ENCODE measurements around the gene PRKCE. TPM values are rescaled to one million over a fixed set of nuclear protein-coding genes. Genes with fewer than 3 reads are reported as not detected.

The PRKCE gene
- polyA plus RNA-seq, 4 donors, result 7.9 to 9.2 (median 8.5) TPM

DNA sequence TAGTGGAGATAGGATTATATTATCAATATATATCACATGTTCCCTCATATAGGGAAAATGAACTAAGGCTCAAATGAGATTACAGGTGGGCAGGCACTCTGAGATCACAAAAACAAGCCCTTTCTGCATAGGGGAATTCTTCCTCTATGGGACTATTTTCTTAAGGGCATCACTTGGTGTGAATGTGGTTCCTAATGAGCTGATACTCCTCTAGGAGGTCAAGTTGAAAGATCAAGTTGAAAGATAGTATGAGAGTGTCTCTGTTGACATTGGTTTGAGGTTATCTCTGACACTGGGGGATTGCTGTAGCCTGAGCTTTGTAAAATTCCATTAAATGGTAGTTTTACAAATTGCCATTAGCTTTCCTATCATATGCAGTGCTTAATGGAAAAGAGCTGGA is 270.4 kb downstream of the PRKCE start:
- no peak for DNase-seq (ENCODE audit: low read depth in 4 of 4, low spot score in 2 of 4)

DNA sequence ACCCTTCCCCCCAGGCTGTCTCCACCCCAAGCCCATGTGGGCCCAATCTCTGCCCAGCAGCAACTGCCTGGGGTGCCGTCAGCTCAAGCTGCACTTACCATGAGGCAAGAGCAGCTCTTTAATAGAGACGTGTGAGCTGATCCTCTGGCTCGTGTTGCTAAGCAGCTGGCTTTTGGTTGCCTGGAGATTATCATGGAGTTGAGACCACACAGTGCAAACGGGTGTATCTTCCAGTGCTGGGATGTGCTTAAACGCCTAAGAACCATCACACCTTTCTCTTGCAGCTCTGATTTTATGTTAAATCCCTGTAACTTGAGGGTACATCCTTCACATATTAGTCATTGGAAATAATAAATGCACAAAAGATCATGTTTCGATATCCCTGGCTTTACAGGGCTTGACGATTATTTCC is 271.1 kb downstream of the PRKCE start:
- no peak for DNase-seq (ENCODE audit: low read depth in 4 of 4, low spot score in 2 of 4)

- no peak for DNase-seq (ENCODE audit: low read depth in 4 of 4, low spot score in 2 of 4)
Observed at GRCh38 chr2:45923701-45924100, 272.2 kb downstream of the PRKCE start.

DNA sequence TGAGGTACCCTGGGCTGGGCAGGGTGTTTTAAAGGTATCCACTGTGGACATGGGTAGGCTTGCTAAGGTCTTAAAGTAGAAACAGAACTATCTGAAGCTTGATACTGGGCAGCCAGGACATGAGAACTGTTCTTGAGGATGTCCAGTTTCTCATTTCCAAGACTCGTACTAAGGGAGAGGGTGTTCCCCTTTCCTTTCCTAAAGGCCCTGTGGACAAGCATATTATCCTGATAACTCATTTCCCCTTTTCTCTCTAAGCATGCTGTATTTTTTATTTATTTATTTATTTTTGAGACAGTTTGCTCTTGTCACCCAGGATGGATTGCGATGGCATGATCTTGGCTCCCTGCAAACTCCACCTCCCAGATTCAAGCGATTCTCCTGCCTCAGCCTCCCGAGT is 273.6 kb downstream of the PRKCE start:
- DNase-seq (ENCODE audit: low read depth in 4 of 4, low spot score in 2 of 4), result no peak

- no peak for DNase-seq (ENCODE audit: low read depth in 4 of 4, low spot score in 2 of 4)
Observed at GRCh38 chr2:45925636-45926366, 274.3 kb downstream of the PRKCE start.

- no peak for DNase-seq (ENCODE audit: low read depth in 4 of 4, low spot score in 2 of 4)
Observed at GRCh38 chr2:45928946-45929345, 277.5 kb downstream of the PRKCE start.

GRCh38 chr2:45929674-45930395 is 278.4 kb downstream of the PRKCE start:
- DNase-seq (ENCODE audit: low read depth in 4 of 4, low spot score in 2 of 4), result no peak

DNA sequence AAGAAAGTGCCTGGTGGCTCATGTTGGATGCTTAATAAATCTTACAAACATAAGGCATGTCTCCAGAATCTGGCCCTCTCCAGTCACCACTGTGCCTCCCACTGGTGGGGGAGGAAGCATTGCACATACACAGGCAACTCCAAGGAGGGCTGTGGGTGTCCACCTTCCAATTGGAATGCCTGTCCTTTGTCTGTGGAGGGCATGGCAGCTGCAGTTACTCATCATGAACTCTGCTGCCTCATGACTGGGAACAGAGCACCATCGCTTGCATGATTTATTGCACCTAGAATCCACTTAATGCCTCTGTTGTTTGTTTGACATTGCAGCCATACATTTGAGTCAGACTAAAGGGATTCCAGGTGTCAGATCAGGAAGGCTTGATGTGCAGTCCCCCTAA is 278.9 kb downstream of the PRKCE start:
- DNase-seq (ENCODE audit: low read depth in 4 of 4, low spot score in 2 of 4), result no peak

DNA sequence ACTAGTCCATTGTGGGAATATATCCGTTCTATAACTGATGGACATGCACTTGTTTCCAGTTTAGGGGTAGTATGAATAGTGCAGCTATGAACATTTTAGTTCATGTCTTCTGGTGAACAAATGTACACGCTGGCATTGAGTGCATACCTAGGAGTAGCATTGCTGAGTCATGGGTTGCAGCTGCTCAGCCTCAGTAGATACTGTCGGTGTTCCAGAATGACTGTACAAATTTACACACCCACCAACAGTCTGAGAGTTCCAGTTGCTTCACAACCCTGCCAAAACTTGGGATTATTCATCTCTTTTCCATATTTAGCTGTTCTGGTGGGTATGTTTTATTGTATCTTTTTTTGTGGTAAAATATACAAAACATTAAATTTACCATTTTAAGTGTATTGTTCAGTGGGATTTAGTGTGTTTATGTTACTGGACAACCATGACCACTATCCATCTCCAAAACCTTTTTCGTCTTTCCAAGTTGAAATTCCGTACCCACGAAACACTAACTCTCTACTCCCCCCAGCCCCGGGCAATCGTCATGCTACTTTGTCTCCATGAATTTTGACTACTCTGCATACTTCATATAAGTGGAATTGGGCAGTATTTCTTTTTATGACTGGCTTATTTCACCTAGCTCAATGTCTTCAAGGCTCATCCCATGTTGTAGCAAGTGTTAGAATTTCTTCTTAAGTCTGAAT is 281.0 kb downstream of the PRKCE start:
- no peak for DNase-seq (ENCODE audit: low read depth in 4 of 4, low spot score in 2 of 4)

DNA sequence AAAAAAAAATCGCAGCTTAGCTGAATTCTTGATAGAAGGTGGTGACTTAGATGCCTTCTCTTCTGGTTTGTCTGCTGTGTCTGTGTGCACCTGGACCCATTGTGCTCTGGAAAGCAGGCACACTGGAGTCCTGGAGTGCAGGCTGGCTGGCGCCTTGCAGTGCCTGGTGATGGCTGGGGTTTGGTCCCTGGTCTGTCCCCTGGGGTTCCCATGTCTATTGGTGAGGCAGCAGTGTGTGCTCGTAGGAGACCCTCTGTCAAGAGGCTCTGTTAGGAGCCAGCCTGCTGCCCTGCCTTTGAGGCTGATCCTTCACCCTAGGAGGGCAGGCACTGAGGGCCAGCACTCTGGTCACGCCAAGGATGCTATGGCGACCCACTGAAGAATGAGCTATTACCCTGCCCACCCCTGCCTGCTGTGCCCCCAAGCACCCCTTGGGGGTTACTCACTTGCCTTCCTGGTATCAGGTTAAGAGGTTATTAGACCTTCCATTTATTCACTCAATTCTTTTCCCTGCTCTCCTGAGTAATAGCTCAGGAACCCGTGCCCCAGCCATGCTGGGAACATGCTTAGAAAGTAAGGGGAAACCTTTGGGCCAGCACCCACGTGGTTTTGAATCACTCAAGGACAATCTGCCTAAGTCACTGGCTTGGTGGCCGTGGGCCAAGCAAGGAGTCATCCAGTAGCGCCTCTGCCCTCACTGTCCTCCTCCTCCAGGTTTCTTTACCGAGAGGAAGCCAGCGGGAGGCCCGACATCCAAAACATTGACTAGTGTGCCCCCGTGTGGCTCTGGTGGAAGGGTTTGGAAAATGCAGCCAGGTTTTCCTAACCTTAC is 284.5 kb downstream of the PRKCE start:
- peak in 3 of 4 donors; percentile 56 to 79 (median 59) for DNase-seq (ENCODE audit: low read depth in 4 of 4, low spot score in 2 of 4)

GRCh38 chr2:45936623-45936979 is 285.1 kb downstream of the PRKCE start:
- no peak for DNase-seq (ENCODE audit: low read depth in 4 of 4, low spot score in 2 of 4)

GRCh38 chr2:45937990-45938389 is 286.5 kb downstream of the PRKCE start:
- no peak for DNase-seq (ENCODE audit: low read depth in 4 of 4, low spot score in 2 of 4)

DNA sequence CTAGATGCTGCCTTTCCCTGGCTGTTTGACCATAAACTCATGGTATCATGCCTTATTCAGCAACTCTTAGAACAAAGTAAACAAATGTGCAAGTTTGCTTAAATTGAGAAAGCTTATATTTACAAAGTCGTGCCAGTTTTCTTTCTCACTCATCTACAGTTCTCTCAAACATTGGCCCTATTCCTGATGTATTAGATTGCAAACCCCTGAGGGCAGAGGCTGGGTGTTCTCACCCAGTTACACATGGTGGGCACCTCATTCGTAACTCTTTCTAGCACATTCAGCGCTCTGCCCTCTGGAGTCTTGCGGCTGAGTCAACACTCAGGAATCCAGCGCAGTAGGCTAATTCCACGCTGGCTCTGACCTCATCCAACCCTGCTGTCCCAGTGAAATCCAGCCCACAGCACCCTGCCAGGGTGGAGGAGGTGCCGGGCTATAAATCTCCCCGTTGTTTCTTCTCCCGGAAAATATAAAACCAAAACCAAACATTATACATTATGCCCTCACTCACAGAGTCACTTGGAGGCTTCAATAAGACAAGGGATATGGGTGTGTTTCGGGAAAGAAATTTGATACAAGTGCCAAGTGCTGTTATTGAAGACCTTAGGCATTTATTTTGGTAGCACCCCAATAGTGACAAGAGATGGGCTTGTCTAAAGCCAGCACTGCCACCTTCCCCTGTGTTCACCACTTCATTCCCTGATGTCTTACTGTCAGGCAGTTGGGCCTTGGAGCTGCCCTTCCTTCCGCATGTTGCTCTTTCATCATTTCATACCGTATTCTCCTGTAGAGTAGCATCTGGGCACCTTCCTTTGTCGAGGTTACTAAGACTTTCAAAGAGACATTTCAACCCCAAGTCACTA is 287.4 kb downstream of the PRKCE start:
- DNase-seq (ENCODE audit: low read depth in 4 of 4, low spot score in 2 of 4), result peak in 3 of 4 donors; percentile 58 to 74 (median 60)

DNA sequence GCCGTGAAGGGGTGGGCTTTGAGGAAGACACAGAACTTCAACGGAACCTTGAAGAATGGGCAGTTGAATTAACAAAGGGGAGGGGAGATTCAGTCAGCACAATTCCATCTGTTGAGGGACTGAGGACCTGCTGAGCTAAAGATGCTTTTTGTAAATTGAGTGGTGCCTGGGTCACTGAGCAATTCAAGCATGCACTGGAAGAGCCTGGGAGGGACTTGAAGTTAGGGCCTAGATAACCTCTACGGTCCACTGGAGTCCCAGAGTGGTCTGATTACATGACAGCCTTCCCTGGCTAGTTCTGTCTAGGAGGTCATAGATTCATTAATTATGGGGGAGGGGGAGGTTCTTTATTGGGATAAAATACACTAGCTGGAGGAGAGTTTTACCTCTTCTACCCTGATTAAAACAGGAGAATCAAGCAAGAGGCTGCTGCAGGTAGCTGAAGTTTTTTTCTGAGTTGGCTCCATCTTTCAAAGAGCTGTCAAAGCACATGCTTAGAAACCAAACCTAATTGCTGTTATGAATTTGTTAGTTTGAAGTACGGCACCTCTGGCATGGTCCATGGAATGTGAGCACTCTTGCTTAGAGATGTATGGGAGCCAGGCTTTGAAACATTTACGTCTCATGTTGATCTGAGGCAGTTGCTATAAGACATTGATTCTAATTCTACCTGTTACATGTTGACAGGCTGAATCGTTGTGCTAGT is 290.2 kb downstream of the PRKCE start:
- no peak for DNase-seq (ENCODE audit: low read depth in 4 of 4, low spot score in 2 of 4)

- DNase-seq (ENCODE audit: low read depth in 4 of 4, low spot score in 2 of 4), result no peak
Observed at GRCh38 chr2:45942237-45942738, 290.8 kb downstream of the PRKCE start.

DNA sequence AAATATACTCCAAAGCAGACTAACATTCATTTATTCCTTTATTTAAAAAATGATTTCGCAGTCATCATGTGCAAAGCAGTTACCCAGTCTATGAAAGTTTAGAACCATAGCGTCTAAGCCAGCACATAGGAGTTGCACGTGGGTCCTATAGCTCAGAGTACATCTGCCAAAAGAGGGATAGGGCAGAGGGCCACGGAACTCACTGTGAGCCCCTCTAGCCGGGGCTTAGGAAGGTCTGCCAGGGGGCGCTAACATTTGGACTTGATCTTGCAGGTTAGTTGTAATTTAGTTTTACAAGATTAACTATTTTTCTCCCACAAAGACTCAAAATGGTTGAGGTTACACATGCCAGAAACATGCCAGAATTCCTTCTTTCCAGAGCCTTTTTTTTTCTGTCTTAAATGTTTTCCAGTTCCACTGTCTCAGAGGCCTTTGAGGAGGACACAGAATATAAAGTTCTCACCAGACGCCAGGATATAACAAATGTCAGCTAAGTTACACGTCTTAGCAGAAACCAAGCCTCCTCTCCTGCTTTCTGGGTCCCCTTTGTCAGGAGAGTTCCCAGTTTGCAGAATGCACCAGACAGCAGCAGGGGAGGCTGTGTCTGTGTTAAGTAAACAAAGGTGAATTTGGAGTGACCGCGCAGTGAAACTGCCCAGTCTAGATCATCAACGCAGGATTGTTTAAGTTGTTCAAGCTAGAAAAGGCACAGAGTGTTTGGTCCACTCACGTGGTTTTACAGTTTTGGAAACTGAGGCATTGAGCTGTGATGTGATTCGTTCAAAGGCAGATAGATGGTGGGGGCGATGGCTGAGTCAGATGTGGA is 292.0 kb downstream of the PRKCE start:
- no peak for DNase-seq (ENCODE audit: low read depth in 4 of 4, low spot score in 2 of 4)

- no peak for DNase-seq (ENCODE audit: low read depth in 4 of 4, low spot score in 2 of 4)
Observed at GRCh38 chr2:45944074-45944473, 292.6 kb downstream of the PRKCE start.

DNA sequence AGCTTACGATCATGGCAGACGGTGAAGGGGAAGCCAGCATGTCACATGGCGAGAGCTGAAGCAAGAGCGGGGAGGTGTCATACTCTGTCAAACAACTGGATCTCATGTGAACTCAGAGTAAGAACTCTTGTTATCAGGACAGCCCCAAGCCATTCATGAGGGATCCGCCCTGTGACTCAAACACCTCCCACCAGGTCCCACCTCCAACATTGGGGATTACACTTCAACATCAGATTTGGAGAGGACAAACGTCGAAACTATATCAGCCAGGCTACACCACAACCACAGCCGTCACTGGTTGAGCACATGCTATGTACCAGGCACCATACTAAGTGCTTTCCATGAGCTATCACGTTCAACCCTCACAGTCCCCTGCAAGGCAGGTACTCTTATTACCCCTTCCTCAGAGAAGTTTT is 293.8 kb downstream of the PRKCE start:
- DNase-seq (ENCODE audit: low read depth in 4 of 4, low spot score in 2 of 4), result no peak

Data from left renal cortex interstitium (tissue), 4 donors.